ENCODE results near the gene ZBTB7C.

Gene ZBTB7C

DNA sequence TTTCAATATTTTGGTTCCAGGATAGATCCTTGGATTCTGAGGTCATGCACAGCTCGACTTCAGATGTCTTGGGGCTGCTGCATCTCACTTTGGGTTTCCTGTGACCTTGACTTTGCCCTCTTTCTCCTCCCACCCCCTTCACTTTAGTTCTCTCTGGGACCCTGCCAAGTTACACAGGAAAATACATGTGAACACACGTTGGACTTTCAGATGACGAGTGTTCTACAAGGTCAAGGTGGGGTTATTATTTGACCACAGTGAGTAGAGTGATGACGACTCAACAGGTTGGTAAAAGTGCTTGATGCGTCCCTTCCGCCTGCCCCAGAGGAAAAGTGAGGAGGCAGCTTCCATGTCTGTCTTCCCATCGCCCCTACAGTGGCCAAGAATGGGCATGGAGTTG lies 356.3 kb downstream of the ZBTB7C start:
- DNase-seq (ENCODE audit: insufficient read length, low spot score) (no peak), FAIRE-seq (no peak)

DNA sequence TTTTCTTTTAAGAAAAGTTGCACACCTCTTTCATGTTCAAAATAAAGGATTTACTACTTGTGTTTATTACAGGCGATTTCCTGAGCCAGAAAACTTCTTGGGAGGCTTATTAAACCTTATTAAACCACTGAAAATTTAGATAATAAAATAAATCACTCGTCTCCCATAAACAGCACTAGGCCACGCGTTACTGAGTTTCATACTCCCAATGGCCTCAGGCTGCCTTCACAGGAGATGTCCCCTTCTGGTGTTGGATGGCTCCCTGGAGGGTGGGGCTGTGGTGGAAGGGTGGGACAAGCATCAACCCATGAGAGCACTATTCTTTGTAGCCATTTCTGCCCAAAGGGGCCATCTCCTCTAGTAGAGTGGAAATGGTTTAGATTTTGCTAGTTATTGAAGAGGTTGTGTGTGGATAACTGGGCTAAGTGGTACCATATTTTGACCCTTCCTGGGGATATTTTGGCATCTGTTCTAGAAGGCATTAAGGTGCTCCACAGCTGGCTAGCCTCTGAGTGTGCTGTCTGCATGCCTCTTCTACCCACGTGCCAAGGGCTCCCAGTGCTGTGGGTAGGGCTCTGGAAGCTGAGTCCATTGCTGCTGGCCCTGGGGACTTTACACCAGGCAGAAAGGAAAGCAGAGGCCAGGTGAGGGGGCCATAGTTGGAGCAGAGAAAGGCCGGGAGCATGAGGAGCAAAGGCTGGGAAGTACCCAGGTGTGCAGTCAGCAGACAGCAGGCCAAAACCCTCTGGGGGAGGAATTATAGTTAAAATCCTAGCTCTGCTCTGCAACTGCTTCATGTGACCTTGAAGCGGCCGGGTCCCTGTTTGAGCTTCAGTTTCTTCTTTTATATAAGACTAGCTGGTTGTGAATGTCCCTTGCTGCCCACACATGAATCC lies 357.0 kb downstream of the ZBTB7C start:
- DNase-seq (ENCODE audit: insufficient read length, low spot score) (no peak), FAIRE-seq (no peak)

DNA sequence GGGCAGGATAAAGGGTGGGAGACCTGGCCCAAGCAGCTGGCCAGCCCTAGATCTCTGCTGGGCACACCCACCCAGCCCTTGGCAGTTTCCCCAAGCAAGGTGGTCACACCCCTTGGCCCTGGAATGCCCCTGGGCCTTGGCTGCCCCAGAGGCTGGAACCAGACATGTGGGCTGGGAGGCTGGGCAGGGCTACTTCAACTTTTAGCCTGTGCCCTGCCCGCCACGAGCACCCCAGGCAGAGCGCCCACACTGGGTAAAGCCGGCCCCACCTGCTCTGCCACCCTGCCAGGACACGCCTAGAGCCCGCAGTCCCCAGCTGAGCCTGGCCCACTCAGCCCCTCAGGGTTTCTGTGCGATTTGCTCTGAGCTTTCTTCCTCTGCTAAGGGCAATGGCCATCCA lies 359.0 kb downstream of the ZBTB7C start:
- FAIRE-seq = no peak
- DNase-seq (ENCODE audit: insufficient read length, low spot score) = no peak

- no peak for FAIRE-seq
- DNase-seq (ENCODE audit: insufficient read length, low spot score) = no peak
These were observed 359.4 kb downstream of the ZBTB7C start for GRCh38 chr18:48049757-48050156.

GRCh38 chr18:48048251-48048650 lies 360.9 kb downstream of the ZBTB7C start:
- DNase-seq (ENCODE audit: insufficient read length, low spot score) (no peak), FAIRE-seq (no peak)

GRCh38 chr18:48046843-48047242 lies 362.3 kb downstream of the ZBTB7C start:
- FAIRE-seq = no peak
- DNase-seq (ENCODE audit: insufficient read length, low spot score) = no peak

DNA sequence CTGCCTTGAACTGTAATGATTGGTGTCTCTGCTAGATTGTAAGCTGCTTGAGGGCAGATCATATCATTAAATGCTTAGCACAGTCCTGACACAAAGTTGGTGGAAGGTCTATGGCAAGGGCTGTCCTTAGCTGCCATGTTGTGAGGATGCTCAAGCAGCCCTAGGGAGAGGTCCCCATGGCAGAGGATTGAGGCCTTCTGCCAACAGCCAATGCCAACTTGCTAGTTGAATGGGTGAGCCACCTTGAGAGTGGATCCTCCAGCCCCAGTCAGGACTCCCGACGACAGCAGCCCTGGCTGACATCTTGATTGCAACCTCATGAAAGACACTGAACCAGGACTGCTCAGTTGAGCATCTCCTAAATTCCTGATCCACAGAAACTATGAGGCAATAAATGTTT lies 363.4 kb downstream of the ZBTB7C start:
- FAIRE-seq (no peak), DNase-seq (ENCODE audit: insufficient read length, low spot score) (no peak)

DNA sequence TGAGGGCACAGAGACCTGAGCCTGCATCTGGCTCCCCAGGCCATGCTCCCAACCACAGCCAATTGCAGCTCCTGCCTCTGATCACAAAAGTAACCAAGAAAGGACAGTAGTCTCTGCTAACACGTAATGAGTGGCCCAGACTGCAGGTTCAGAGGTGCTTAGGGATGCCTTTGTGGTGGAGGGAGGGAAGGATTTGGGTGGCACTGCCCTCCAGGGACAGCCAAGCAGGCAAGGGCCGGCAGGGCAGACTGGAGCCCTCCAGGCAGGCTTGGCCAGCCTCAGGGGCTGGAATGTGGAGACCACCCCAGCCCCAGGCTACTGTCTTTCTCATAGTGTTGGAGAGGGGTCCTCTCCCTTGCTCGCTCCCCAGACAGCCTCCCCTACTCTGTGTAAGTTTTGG lies 364.2 kb downstream of the ZBTB7C start:
- DNase-seq (ENCODE audit: insufficient read length, low spot score) (no peak), FAIRE-seq (no peak)

GRCh38 chr18:48043166-48043565 lies 366.0 kb downstream of the ZBTB7C start:
- FAIRE-seq (no peak), DNase-seq (ENCODE audit: insufficient read length, low spot score) (no peak)

GRCh38 chr18:48042431-48042830 lies 366.8 kb downstream of the ZBTB7C start:
- DNase-seq (ENCODE audit: insufficient read length, low spot score) (no peak), FAIRE-seq (no peak)

DNA sequence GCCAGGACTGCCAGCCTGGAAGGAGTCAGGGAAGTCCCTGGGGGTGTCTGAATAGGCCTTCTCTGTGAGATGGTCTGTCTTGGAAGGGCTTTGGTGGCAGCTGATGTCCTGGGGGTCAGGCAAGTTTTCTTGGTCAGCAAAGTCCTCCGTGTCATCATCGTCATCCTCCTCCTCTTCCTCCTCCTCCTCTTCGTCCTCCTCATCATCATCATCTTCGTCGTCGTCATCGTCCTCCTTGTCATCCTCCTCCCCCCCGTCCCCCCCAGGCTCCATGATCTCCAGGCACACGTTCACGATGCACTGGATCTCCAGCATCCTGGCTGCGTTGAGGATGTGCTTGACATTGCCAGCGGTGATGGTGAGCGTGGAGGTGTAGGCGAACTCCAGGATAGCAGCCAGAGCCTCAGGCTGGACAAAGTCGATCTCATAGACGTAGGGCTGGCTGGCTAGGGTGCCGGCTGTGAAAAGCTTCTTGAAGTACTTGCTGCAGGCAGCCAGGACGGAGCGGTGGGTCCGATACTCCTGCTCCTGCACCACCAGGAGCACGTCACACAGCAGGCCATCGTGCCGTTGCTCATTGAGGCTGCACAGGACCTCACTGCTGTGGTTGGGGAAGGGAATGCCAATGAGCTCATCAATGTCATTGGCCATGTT lies 368.6 kb downstream of the ZBTB7C start:
- FAIRE-seq (no peak), DNase-seq (ENCODE audit: insufficient read length, low spot score) (no peak)

DNA sequence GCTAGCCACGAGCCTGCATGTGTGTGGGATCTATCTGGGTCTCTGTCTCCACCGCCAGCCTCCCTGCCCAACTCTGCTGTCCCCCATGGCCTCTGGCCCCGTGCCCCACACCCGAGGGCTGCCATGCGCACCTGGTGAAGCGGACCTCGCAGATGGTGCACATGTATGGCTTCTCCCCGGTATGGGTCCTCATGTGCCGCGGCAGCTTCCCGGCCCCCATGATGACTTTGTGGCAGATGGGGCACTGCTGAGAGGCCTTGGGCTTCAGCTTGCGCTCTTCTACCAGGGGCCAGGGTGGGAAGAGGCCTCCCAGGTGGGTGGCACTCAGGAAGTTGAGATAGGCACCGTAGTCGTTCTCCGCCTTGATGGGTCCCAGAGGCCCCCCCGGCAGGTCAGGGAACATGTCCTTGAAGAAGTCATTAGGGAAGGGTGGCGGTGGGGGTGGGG lies 369.4 kb downstream of the ZBTB7C start:
- no peak for FAIRE-seq

GRCh38 chr18:48038636-48039035 lies 370.5 kb downstream of the ZBTB7C start:
- FAIRE-seq = no peak
- no peak for DNase-seq (ENCODE audit: insufficient read length, low spot score)

More for the DNA sequence above, 369.4 kb downstream of the ZBTB7C start:
- no peak for DNase-seq (ENCODE audit: insufficient read length, low spot score)

GRCh38 chr18:48037481-48038271 lies 371.5 kb downstream of the ZBTB7C start:
- FAIRE-seq = no peak
- no peak for DNase-seq (ENCODE audit: insufficient read length, low spot score)

DNA sequence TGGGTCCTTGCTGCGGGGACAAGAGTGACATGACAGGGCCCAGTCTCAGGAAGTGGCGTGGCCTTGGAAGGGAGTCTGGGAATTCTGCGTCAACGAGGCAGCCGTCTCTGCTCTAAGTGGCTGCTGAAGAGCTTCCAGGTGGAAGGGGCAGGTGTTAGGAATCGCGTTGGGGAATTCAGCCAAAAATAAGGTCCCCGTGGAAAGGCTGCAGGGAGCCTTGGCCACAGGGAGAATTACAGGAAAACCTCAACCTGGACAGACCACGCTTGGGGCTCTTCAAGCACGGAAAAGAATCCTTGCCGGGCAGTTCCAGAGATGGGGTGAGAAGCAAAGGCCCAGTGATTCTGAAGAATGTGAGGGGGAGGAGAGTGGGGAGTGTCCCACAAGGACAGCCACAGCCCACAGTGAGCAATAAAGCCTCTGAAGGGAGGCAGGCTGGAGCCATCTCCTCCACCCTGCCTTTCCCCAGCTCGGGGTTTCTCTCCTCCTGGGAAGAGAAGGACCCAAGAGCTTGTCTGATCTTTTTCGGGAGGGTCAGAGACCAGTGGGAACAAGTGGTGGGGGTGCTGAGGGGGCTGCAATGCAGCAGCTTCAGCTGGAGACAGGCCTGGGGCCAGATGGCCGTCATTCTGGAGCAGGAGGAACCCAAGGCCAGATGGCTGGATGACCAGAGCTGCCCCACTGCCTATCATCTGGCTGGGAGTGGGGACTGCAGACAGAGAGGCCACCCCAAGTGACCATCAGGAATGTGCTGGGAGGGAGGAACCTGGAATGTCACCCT lies 372.4 kb downstream of the ZBTB7C start:
- FAIRE-seq = no peak

GRCh38 chr18:48036226-48036625 lies 373.0 kb downstream of the ZBTB7C start:
- no peak for FAIRE-seq
- DNase-seq (ENCODE audit: insufficient read length, low spot score) = no peak

More for the DNA sequence above, 372.4 kb downstream of the ZBTB7C start:
- DNase-seq (ENCODE audit: insufficient read length, low spot score) = no peak

DNA sequence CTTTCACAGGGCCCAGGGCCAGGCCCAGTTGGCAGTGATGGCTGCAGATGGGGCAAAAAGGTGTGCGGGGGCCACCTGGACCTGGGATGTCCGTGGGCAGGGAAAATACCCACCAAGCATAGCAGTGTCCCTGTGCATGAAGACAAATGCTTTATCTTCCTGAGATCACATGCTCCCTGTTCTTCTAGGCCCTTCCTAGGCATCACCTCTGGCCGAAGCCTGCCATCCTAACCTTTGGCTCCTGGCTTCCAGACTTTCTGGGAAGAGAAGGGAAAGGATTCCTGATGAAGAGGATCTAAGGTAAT lies 373.7 kb downstream of the ZBTB7C start:
- DNase-seq (ENCODE audit: insufficient read length, low spot score) = no peak
- no peak for FAIRE-seq

- FAIRE-seq (no peak), DNase-seq (ENCODE audit: insufficient read length, low spot score) (no peak)
These were observed 374.3 kb downstream of the ZBTB7C start for GRCh38 chr18:48034651-48035555.

- no peak for DNase-seq (ENCODE audit: insufficient read length, low spot score)
- no peak for FAIRE-seq
These were observed 375.2 kb downstream of the ZBTB7C start for GRCh38 chr18:48033790-48034650.
